ENCODE results near the gene MLLT10. TPM values are rescaled to one million over a fixed set of nuclear protein-coding genes. Genes with fewer than 3 reads are reported as not detected.
A peak's percentile ranks its signal among the peaks of the same experiment; 100 is the strongest.

Gene MLLT10
- total RNA-seq, 1 experiment from 2014 or later: 60.1 TPM

DNA sequence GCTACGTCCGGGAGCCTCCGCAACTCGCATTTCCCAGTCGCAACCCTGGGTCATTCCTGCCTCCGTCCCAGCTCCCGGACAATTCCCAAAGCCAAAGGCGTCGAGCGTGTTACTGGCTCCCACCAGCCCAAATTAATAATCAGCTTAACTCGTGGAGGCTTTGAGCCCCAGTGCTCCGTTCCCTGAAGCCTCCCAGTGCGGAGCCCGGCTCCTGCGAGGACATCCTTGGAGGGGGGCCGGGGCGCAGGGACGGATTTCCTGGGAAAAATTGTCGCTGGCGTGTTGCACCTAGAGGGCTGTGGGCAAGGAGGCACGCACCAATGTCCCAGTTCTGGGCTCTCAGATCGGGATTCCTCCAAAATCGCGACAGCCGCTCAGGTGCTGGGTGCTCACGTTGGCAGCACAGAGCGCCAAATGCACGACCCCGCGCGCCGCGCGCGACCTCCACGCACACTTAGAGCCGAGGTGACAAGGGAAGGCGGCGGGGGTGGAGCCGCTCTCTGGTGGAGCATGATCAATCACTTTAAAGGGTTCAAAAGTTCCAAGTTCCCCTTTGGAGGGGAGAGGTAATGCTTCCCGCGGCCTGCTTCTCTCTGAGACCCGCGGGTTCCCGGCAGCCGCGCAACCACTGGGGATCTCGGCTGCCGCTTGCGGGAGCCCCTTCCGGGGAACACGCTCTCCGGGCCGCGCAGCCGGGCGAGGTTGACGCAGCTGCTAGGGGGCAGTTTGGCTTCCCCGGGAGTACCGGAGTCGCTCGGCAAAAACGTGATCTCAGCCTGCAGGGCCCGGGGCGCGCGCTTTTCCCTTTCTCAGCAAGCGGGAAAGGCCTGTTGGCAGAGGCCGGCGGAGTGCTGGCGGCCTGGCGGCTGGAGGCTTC lies 34.1 kb upstream of the MLLT10 start (continued):
- TF ChIP-seq, protein P1, sequence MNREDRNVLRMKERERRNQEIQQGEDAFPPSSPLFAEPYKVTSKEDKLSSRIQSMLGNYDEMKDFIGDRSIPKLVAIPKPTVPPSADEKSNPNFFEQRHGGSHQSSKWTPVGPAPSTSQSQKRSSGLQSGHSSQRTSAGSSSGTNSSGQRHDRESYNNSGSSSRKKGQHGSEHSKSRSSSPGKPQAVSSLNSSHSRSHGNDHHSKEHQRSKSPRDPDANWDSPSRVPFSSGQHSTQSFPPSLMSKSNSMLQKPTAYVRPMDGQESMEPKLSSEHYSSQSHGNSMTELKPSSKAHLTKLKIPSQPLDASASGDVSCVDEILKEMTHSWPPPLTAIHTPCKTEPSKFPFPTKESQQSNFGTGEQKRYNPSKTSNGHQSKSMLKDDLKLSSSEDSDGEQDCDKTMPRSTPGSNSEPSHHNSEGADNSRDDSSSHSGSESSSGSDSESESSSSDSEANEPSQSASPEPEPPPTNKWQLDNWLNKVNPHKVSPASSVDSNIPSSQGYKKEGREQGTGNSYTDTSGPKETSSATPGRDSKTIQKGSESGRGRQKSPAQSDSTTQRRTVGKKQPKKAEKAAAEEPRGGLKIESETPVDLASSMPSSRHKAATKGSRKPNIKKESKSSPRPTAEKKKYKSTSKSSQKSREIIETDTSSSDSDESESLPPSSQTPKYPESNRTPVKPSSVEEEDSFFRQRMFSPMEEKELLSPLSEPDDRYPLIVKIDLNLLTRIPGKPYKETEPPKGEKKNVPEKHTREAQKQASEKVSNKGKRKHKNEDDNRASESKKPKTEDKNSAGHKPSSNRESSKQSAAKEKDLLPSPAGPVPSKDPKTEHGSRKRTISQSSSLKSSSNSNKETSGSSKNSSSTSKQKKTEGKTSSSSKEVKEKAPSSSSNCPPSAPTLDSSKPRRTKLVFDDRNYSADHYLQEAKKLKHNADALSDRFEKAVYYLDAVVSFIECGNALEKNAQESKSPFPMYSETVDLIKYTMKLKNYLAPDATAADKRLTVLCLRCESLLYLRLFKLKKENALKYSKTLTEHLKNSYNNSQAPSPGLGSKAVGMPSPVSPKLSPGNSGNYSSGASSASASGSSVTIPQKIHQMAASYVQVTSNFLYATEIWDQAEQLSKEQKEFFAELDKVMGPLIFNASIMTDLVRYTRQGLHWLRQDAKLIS (CRISPR knock-in tag; IDR thresholded peaks at IDR 0.05; ENCODE audit: borderline replicate concordance): peak; percentile 35; the same call in 1 of the 2 replicates
- TF ChIP-seq MXD4 (CRISPR knock-in tag; IDR thresholded peaks at IDR 0.05; ENCODE audit: borderline replicate concordance) (no peak), NR3C1 (CRISPR knock-in tag; conservative IDR thresholded peaks at IDR 0.05; ENCODE audit: low read depth) (no peak), NR1H2 (CRISPR knock-in tag; IDR thresholded peaks at IDR 0.05) (no peak), NFYB (CRISPR knock-in tag; conservative IDR thresholded peaks at IDR 0.05; ENCODE audit: low read depth) (no peak)

DNA sequence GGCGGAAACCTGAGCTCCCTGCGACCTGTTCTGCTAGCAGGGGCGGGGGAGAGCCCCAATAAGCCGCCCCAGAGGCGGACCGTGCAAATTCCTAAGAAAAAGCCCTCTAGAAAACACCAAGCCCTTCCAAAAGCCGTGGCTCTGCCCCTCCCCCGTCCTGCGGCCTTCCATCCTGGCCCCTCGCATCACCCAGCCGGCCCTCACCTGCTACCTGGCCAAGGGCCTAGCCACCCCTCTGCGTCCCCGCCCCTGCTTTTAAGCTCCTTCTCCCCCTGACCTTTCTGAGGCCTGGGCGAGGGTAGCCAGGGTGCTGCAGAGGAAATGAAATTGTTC lies 33.5 kb upstream of the MLLT10 start:
- CTCF ChIA-PET: interaction anchor here (0.7 to 1.8 kb wide), 4 partner anchors 8 to 453 kb away, joined by 3 to 5 read pairs (median 4); no protein-coding TSS in a partner anchor
- DNase-seq (ENCODE audit: low spot score): no peak
- peak overlapping the region; percentile 80 for H3K4me3 Mint-ChIP-seq

DNA sequence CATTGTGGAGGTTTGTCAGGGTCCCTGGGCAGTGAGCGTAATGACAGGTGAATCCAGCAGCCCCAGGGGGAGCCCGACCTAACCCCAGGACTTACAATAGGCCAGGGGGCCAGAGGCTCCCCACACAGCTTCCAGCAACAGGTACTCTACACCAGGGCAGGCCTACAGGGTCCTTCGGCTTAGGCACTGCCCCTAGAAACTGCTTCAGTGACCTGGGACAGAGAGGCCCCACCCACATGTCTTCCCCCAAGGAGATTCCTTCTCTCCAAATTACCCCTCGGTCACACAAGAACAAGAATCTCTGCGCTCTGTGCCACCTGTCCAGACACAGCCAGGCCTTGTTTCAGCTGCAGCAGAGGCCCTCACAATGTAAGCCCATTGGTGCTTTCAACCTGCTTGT lies 32.9 kb upstream of the MLLT10 start:
- peak overlapping the region; percentile 80 for H3K4me3 Mint-ChIP-seq
- no peak for DNase-seq (ENCODE audit: low spot score)
- no peaks in the 10 kb centered on the region for H3K9me3 Mint-ChIP-seq
- ChIA-PET POLR2A (interaction anchor here (0.8 to 6.1 kb wide), 4 partner anchors 8 to 25 kb away, joined by 4 to 103 read pairs (median 14); partner anchors contain the start of gene SKIDA1), CTCF (interaction anchor here (0.7 to 1.8 kb wide), 4 partner anchors 8 to 452 kb away, joined by 3 to 5 read pairs (median 4); no protein-coding TSS in a partner anchor)
- H3K4me1 Mint-ChIP-seq: peaks cover 77% of the 10 kb centered on the region
- ATAC-seq: peak; percentile 2; the same call in 1 of the 2 replicates
- H3K27me3 Mint-ChIP-seq (ENCODE audit: low read depth): peaks cover 38% of the 10 kb centered on the region
- H3K27ac Mint-ChIP-seq: peak overlapping the region; percentile 78
- H3K36me3 Mint-ChIP-seq: no peaks in the 10 kb centered on the region
- TF ChIP-seq SOX15 (CRISPR knock-in tag; IDR thresholded peaks at IDR 0.05): no peak
- 0 out of 2 replicates have a peak, but pooled peaks have one; percentile 24 for TF ChIP-seq ZNF232 (CRISPR knock-in tag; IDR thresholded peaks at IDR 0.05)
- no peak for TF ChIP-seq FOXJ3 (CRISPR knock-in tag; IDR thresholded peaks at IDR 0.05; ENCODE audit: borderline replicate concordance)

More for the DNA sequence above, 33.5 kb upstream of the MLLT10 start:
- peak; percentile 8 for ATAC-seq
- H3K27me3 Mint-ChIP-seq (ENCODE audit: low read depth): peaks cover 34% of the 10 kb centered on the region
- POLR2A ChIA-PET: interaction anchor here (0.7 to 6.1 kb wide), 7 partner anchors 8 to 224 kb away, joined by 3 to 103 read pairs (median 4); partner anchors contain the start of gene SKIDA1
- TF ChIP-seq KAT7 (CRISPR knock-in tag; IDR thresholded peaks at IDR 0.05; ENCODE audit: borderline replicate concordance): 0 out of 2 replicates have a peak, but pooled peaks have one; percentile 4
- no peak for TF ChIP-seq ZNF232 (CRISPR knock-in tag; IDR thresholded peaks at IDR 0.05)
- no peaks in the 10 kb centered on the region for H3K9me3 Mint-ChIP-seq
- H3K4me1 Mint-ChIP-seq: peaks cover 72% of the 10 kb centered on the region
- H3K36me3 Mint-ChIP-seq: no peaks in the 10 kb centered on the region
- peak overlapping the region; percentile 78; the same call in 1 of the 2 replicates for H3K27ac Mint-ChIP-seq

DNA sequence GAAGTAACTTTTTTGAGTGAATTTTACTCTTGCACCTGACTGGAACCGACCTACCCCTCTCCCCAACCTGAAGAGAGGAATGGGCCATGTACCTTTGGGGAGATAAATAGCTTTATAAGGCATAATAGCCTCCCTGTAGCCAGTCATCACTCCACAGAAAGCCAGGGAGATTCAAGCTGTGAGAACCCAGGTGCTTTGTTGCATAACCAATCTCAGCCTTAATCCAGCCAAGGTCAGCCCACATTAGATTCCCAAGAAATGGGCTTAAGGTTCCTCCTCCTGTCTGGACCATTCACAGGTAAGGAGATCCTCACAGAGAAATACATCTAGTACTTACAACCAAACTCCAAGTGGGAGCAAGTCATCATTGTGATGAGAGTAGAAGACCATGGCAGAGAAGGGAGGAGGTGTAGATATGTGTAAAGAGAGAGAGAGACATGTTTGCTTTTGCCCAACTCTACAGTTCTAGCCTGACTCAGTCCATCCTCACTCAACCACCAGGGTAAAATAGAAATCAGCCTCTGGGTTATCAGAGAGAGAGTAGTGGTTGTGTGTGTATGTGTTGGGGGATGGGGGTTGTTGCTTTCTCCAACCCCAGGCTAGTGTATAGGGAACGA lies 32.2 kb upstream of the MLLT10 start:
- Mint-ChIP-seq H3K27me3 (ENCODE audit: low read depth) (peaks cover 46% of the 10 kb centered on the region), H3K4me3 (no peak overlapping the region), H3K27ac (peak overlapping the region; percentile 24; the same call in 1 of the 2 replicates), H3K4me1 (peaks cover 85% of the 10 kb centered on the region), H3K9me3 (no peaks in the 10 kb centered on the region), H3K36me3 (no peaks in the 10 kb centered on the region)
- ATAC-seq (no peak), DNase-seq (ENCODE audit: low spot score) (no peak)
- ChIA-PET POLR2A (interaction anchor here (0.6 kb wide), 1 partner anchor 9 kb away, joined by 4 read pairs; no protein-coding TSS in a partner anchor), CTCF (interaction anchor here (1.0 to 1.8 kb wide), 3 partner anchors 7 to 230 kb away, joined by 3 to 5 read pairs (median 4); no protein-coding TSS in a partner anchor)
- TF ChIP-seq ZNF423 (CRISPR knock-in tag; IDR thresholded peaks at IDR 0.05): peak; percentile 35; the same call in 1 of the 2 replicates
- TF ChIP-seq, protein P2, sequence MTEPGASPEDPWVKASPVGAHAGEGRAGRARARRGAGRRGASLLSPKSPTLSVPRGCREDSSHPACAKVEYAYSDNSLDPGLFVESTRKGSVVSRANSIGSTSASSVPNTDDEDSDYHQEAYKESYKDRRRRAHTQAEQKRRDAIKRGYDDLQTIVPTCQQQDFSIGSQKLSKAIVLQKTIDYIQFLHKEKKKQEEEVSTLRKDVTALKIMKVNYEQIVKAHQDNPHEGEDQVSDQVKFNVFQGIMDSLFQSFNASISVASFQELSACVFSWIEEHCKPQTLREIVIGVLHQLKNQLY (CRISPR knock-in tag; IDR thresholded peaks at IDR 0.05): no peak

Measured in WTC11 (cell line).